G401 (cell line): ENCODE measurements around the gene MTG2. TPM values are rescaled to one million over a fixed set of nuclear protein-coding genes. Genes with fewer than 3 reads are reported as not detected.

Experiments
- DNase-seq: peaks from one replicate; pipeline ENCODE4 v3.0.0-alpha.2; 2015; ENCODE audit warnings: low spot score
- in situ Hi-C: cut with HindIII; loops from 2 replicates; pipeline ENCODE4 v1.10.0; 2016; ENCODE audit warnings: low sequenced_read_pairs, mixed read lengths
- total RNA-seq: library from RNA; depleted of rRNA; stranded (reverse); fragments of >200 nt; shearing (Covaris generic); gene quantifications from 2 replicates; pipeline ENCODE4 v1.2.3, GENCODE V29; 2014

The MTG2 gene
- total RNA-seq, 1 experiment from 2014 or later = 30.6 TPM

- DNase-seq = peak; percentile 72
- in situ Hi-C loops = no loop called here
Measured at GRCh38 chr20:62159839-62160238, 23.0 kb upstream of the MTG2 start.

GRCh38 chr20:62160253-62160652, 22.6 kb upstream of the MTG2 start:
- in situ Hi-C loops = no loop called here
- no peak for DNase-seq

GRCh38 chr20:62160876-62161275, 22.0 kb upstream of the MTG2 start:
- no peak for DNase-seq
- in situ Hi-C loops = no loop called here

GRCh38 chr20:62161347-62161746, 21.5 kb upstream of the MTG2 start:
- DNase-seq = peak; percentile 74

GRCh38 chr20:62162765-62163484, 19.9 kb upstream of the MTG2 start:
- in situ Hi-C loops = no loop called here

More at GRCh38 chr20:62161347-62161746, 21.5 kb upstream of the MTG2 start:
- in situ Hi-C loops = no loop called here

GRCh38 chr20:62163485-62163865, 19.4 kb upstream of the MTG2 start:
- in situ Hi-C loops = no loop called here
- no peak for DNase-seq

More at GRCh38 chr20:62162765-62163484, 19.9 kb upstream of the MTG2 start:
- no peak for DNase-seq

- in situ Hi-C loops = no loop called here
Measured at GRCh38 chr20:62163986-62164762, 18.7 kb upstream of the MTG2 start.

GRCh38 chr20:62164879-62165761, 17.7 kb upstream of the MTG2 start:
- no peak for DNase-seq
- in situ Hi-C loops = no loop called here

More at GRCh38 chr20:62163986-62164762, 18.7 kb upstream of the MTG2 start:
- DNase-seq = no peak

- DNase-seq = no peak
- in situ Hi-C loops = no loop called here
Measured at GRCh38 chr20:62165762-62166399, 16.9 kb upstream of the MTG2 start.

GRCh38 chr20:62167474-62167873, 15.4 kb upstream of the MTG2 start:
- in situ Hi-C loops = no loop called here
- DNase-seq = no peak

GRCh38 chr20:62168061-62168460, 14.8 kb upstream of the MTG2 start:
- in situ Hi-C loops = no loop called here
- peak; percentile 71 for DNase-seq

- in situ Hi-C loops = no loop called here
- DNase-seq = no peak
Measured at GRCh38 chr20:62168890-62169435, 13.9 kb upstream of the MTG2 start.

GRCh38 chr20:62170536-62170935, 12.3 kb upstream of the MTG2 start:
- in situ Hi-C loops = no loop called here
- no peak for DNase-seq

GRCh38 chr20:62171245-62171644, 11.6 kb upstream of the MTG2 start:
- in situ Hi-C loops = no loop called here
- DNase-seq = no peak

GRCh38 chr20:62172666-62173065, 10.2 kb upstream of the MTG2 start:
- in situ Hi-C loops = no loop called here
- no peak for DNase-seq

GRCh38 chr20:62174021-62174804, 8.6 kb upstream of the MTG2 start:
- DNase-seq = no peak
- in situ Hi-C loops = no loop called here

GRCh38 chr20:62174870-62175624, 7.8 kb upstream of the MTG2 start:
- DNase-seq = no peak
- in situ Hi-C loops = no loop called here
